CD1c-positive myeloid dendritic cell (primary cell): ENCODE data around the gene LCA5.
"Not testable (repeated sequence)": the region's sequence is repeated elsewhere in the genome, so short reads cannot be mapped to it uniquely, and the experiment has no call there.

Experiments
- DNase-seq: peaks from one replicate; pipeline ENCODE4 v3.0.0-alpha.2; 2016; ENCODE audit errors: extremely low spot score

Gene LCA5

GRCh38 chr6:79536954-79537747 lies at the start of gene LCA5:
TSS of gene LCA5 (minus strand) at chr6:79537430. CDS start at chr6:79518894, 18,536 bp downstream.
- peak; percentile 94 for DNase-seq

GRCh38 chr6:79586548-79586947 lies 49.3 kb upstream of the LCA5 start:
- peak; percentile 6 for DNase-seq

- no peak for DNase-seq
These were observed 47.1 kb upstream of the LCA5 start for GRCh38 chr6:79584332-79584731.

- DNase-seq = not testable (repeated sequence)
These were observed 40.7 kb upstream of the LCA5 start for GRCh38 chr6:79577926-79578325.

- no peak for DNase-seq
These were observed 37.5 kb upstream of the LCA5 start for GRCh38 chr6:79574630-79575225.

- no peak for DNase-seq
These were observed 36.9 kb upstream of the LCA5 start for GRCh38 chr6:79574174-79574573.

- DNase-seq = no peak
These were observed 33.8 kb upstream of the LCA5 start for GRCh38 chr6:79571030-79571367.

GRCh38 chr6:79570129-79571029 lies 33.1 kb upstream of the LCA5 start:
- DNase-seq = peak; percentile 46

GRCh38 chr6:79568996-79569395 lies 31.8 kb upstream of the LCA5 start:
- DNase-seq = no peak

- DNase-seq = no peak
These were observed 27.4 kb upstream of the LCA5 start for GRCh38 chr6:79564636-79565035.

GRCh38 chr6:79559706-79560105 lies 22.5 kb upstream of the LCA5 start:
- no peak for DNase-seq

- DNase-seq = no peak
These were observed 20.6 kb upstream of the LCA5 start for GRCh38 chr6:79557673-79558467.

GRCh38 chr6:79554305-79554704 lies 17.1 kb upstream of the LCA5 start:
- no peak for DNase-seq

- DNase-seq = no peak
These were observed 14.2 kb upstream of the LCA5 start for GRCh38 chr6:79551401-79551800.

- no peak for DNase-seq
These were observed 11.1 kb upstream of the LCA5 start for GRCh38 chr6:79548304-79548703.

GRCh38 chr6:79546186-79546585 lies 9.0 kb upstream of the LCA5 start:
- no peak for DNase-seq

- DNase-seq = peak; percentile 84
These were observed 7.8 kb upstream of the LCA5 start for GRCh38 chr6:79544939-79545450.

- DNase-seq = no peak
These were observed 7.2 kb upstream of the LCA5 start for GRCh38 chr6:79544299-79544927.

GRCh38 chr6:79543886-79544285 lies 6.7 kb upstream of the LCA5 start:
- no peak for DNase-seq

- no peak for DNase-seq
These were observed 6.2 kb upstream of the LCA5 start for GRCh38 chr6:79543411-79543810.
